Stimulated activated naive CD8-positive, alpha-beta T cell treated with anti-CD3 and anti-CD28 coated beads, Interleukin-15, Interleukin-2, amounts not matched to agents 100 ng/mL and 50 ng/mL, for 24 hours (primary cell): ENCODE results near the gene ALK.

Experiments used
- H3K27ac Mint-ChIP-seq: one replicate; pipeline ENCODE4 v1.8.0; 2021; ENCODE audit warnings: mild to moderate bottlenecking, mixed read lengths
- H3K27me3 Mint-ChIP-seq: one replicate; pipeline ENCODE4 v1.8.0; 2021; ENCODE audit warnings: mixed read lengths
- H3K36me3 Mint-ChIP-seq: one replicate; pipeline ENCODE4 v1.8.0; 2021; ENCODE audit warnings: low read depth, mixed read lengths
- H3K4me1 Mint-ChIP-seq: one replicate; pipeline ENCODE4 v1.8.0; 2021; ENCODE audit warnings: low read depth, mixed read lengths
- H3K4me3 Mint-ChIP-seq: one replicate; pipeline ENCODE4 v1.8.0; 2021; ENCODE audit warnings: mild to moderate bottlenecking, mixed read lengths
- H3K9me3 Mint-ChIP-seq: one replicate; pipeline ENCODE4 v1.8.0; 2021; ENCODE audit warnings: mixed read lengths

ALK gene

GRCh38 chr2:29218550-29219125 lies 702.7 kb downstream of the ALK start:
- Mint-ChIP-seq H3K36me3 (no peaks in the 10 kb centered on the region), H3K4me1 (no peaks in the 10 kb centered on the region), H3K9me3 (no peaks in the 10 kb centered on the region), H3K4me3 (no peak overlapping the region), H3K27ac (no peak overlapping the region), H3K27me3 (no peaks in the 10 kb centered on the region)

DNA sequence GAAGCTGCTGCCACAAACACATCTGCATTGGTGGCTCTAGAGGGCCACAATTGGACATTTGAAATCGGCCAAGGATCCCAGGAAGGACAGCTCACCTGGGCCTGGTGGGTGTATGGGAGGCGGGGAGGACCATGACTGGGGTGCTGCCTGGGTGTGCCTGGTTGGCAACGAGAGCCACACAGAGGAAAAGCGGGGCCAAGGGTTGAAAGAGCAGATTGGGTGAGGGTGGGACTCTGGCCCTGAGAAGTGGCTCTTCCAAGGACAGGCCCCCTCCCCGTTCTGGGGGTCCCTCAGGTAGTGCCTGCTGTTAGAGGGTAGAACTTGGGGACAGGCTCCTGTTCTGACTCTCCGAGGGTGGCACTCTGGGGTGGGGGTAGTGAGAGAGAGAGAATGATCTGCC lies 703.3 kb downstream of the ALK start:
- Mint-ChIP-seq H3K27ac (no peak overlapping the region), H3K36me3 (no peaks in the 10 kb centered on the region), H3K27me3 (no peaks in the 10 kb centered on the region), H3K9me3 (no peaks in the 10 kb centered on the region), H3K4me3 (no peak overlapping the region), H3K4me1 (no peaks in the 10 kb centered on the region)

- H3K27me3 Mint-ChIP-seq, result no peaks in the 10 kb centered on the region
- H3K36me3 Mint-ChIP-seq, result no peaks in the 10 kb centered on the region
- H3K4me3 Mint-ChIP-seq, result no peak overlapping the region
- H3K4me1 Mint-ChIP-seq, result no peaks in the 10 kb centered on the region
- no peak overlapping the region for H3K27ac Mint-ChIP-seq
- H3K9me3 Mint-ChIP-seq, result no peaks in the 10 kb centered on the region
These were observed 704.8 kb downstream of the ALK start for GRCh38 chr2:29216609-29216909.

- no peak overlapping the region for H3K4me3 Mint-ChIP-seq
- no peaks in the 10 kb centered on the region for H3K4me1 Mint-ChIP-seq
- H3K27ac Mint-ChIP-seq, result no peak overlapping the region
- no peaks in the 10 kb centered on the region for H3K9me3 Mint-ChIP-seq
- H3K27me3 Mint-ChIP-seq, result no peaks in the 10 kb centered on the region
- no peaks in the 10 kb centered on the region for H3K36me3 Mint-ChIP-seq
These were observed 705.4 kb downstream of the ALK start for GRCh38 chr2:29215739-29216608.

DNA sequence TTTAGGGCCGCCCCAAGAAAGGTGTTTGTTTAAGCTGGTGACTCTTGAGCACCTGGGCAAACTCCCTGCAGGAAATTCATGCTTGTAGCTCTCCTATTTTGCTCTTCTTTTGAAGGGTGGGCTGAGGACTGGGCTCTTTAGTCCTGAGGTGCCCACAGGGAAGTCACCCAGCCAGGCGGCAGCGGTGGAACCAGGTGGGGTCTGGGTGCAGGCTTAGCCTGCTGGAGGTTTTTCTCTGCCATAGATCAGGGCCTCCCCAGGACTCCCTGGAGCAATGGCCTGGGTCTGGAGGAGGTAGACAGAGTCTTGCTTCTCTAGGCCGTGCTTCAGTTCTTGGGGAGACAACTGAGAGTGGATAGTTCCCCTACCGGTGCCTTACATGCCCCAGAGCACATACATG lies 706.3 kb downstream of the ALK start:
- Mint-ChIP-seq H3K27ac (no peak overlapping the region), H3K27me3 (no peaks in the 10 kb centered on the region), H3K4me3 (no peak overlapping the region), H3K36me3 (no peaks in the 10 kb centered on the region), H3K4me1 (no peaks in the 10 kb centered on the region), H3K9me3 (no peaks in the 10 kb centered on the region)

- no peaks in the 10 kb centered on the region for H3K4me1 Mint-ChIP-seq
- no peaks in the 10 kb centered on the region for H3K36me3 Mint-ChIP-seq
- H3K4me3 Mint-ChIP-seq, result no peak overlapping the region
- H3K27ac Mint-ChIP-seq, result no peak overlapping the region
- H3K27me3 Mint-ChIP-seq, result no peaks in the 10 kb centered on the region
- H3K9me3 Mint-ChIP-seq, result no peaks in the 10 kb centered on the region
These were observed 707.5 kb downstream of the ALK start for GRCh38 chr2:29213888-29214291.

DNA sequence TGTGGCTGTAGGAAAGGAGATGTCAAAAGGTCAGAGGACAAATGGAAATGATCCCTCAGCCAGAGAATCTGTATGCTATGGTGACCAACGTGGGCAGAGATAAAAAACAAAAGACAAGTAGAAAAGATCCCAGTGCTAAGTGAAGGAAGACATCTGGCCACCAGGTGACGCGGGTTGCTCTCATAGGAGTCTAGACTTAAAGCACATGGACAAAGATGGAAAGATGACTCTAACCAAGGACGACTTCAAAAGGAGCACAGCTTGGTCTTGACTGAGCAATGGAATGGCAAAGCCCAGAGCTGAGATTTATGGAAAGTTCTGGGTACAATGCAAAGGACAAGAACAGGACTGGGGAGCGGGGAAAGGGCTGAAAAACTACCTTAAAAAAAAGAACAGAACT lies 709.4 kb downstream of the ALK start:
- Mint-ChIP-seq H3K27ac (no peak overlapping the region), H3K4me3 (no peak overlapping the region), H3K27me3 (no peaks in the 10 kb centered on the region), H3K9me3 (no peaks in the 10 kb centered on the region), H3K4me1 (no peaks in the 10 kb centered on the region), H3K36me3 (no peaks in the 10 kb centered on the region)

DNA sequence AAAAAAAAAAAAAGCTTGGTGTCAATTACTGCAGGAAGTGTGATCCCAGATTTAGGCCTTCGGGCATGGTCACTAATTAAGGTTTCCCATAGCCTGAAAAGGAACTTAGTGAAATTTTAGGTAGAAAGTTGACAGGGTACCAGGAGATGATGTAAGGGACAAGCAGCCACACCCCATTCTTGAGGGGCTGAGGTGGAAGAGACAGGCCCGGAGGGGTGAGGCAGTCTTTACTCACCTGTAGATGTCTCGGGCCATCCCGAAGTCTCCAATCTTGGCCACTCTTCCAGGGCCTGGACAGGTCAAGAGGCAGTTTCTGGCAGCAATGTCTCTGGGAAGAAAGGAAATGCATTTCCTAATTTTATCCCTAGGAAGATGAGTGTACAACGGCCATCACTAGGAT lies 711.8 kb downstream of the ALK start:
- no peaks in the 10 kb centered on the region for H3K36me3 Mint-ChIP-seq
- H3K27me3 Mint-ChIP-seq, result no peaks in the 10 kb centered on the region
- H3K4me1 Mint-ChIP-seq, result no peaks in the 10 kb centered on the region
- H3K4me3 Mint-ChIP-seq, result no peak overlapping the region
- no peak overlapping the region for H3K27ac Mint-ChIP-seq
- H3K9me3 Mint-ChIP-seq, result no peaks in the 10 kb centered on the region

- Mint-ChIP-seq H3K4me1 (no peaks in the 10 kb centered on the region), H3K4me3 (no peak overlapping the region), H3K9me3 (no peaks in the 10 kb centered on the region)
These were observed 713.8 kb downstream of the ALK start for GRCh38 chr2:29207352-29208148.

DNA sequence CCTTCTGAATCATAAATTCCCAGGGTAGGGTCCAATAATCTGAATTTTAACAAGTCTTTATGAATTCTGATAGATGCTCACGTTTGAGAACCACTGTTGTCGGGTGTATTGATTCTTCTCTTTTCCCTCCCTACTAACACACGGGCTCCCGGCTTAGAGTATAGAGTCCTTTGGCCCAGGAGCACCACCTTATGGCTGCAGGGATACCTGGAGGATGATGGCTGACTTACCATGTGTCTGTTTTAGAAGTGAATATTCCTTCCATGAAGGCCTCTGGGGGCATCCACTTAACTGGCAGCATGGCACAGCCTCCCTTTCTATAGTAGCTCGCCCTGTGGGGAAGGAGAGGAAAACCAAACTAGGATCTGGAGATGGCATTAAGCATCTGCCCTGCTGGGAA lies 714.4 kb downstream of the ALK start:
- no peak overlapping the region for H3K27ac Mint-ChIP-seq
- no peaks in the 10 kb centered on the region for H3K27me3 Mint-ChIP-seq
- no peaks in the 10 kb centered on the region for H3K4me1 Mint-ChIP-seq
- H3K9me3 Mint-ChIP-seq, result no peaks in the 10 kb centered on the region
- no peak overlapping the region for H3K4me3 Mint-ChIP-seq
- no peaks in the 10 kb centered on the region for H3K36me3 Mint-ChIP-seq

More at GRCh38 chr2:29207352-29208148, 713.8 kb downstream of the ALK start:
- Mint-ChIP-seq H3K36me3 (no peaks in the 10 kb centered on the region), H3K27me3 (no peaks in the 10 kb centered on the region), H3K27ac (no peak overlapping the region)

GRCh38 chr2:29202819-29203495 lies 718.4 kb downstream of the ALK start:
- H3K4me3 Mint-ChIP-seq, result no peak overlapping the region
- no peaks in the 10 kb centered on the region for H3K27me3 Mint-ChIP-seq
- H3K4me1 Mint-ChIP-seq, result no peaks in the 10 kb centered on the region
- H3K36me3 Mint-ChIP-seq, result no peaks in the 10 kb centered on the region
- no peak overlapping the region for H3K27ac Mint-ChIP-seq
- no peaks in the 10 kb centered on the region for H3K9me3 Mint-ChIP-seq

GRCh38 chr2:29201979-29202378 lies 719.4 kb downstream of the ALK start:
- Mint-ChIP-seq H3K36me3 (no peaks in the 10 kb centered on the region), H3K4me3 (no peak overlapping the region), H3K9me3 (no peaks in the 10 kb centered on the region), H3K27me3 (no peaks in the 10 kb centered on the region), H3K4me1 (no peaks in the 10 kb centered on the region), H3K27ac (no peak overlapping the region)

GRCh38 chr2:29196792-29197788 lies 724.3 kb downstream of the ALK start:
- Mint-ChIP-seq H3K4me1 (no peaks in the 10 kb centered on the region), H3K36me3 (no peaks in the 10 kb centered on the region), H3K9me3 (no peaks in the 10 kb centered on the region), H3K27me3 (no peaks in the 10 kb centered on the region), H3K27ac (no peak overlapping the region), H3K4me3 (no peak overlapping the region)

DNA sequence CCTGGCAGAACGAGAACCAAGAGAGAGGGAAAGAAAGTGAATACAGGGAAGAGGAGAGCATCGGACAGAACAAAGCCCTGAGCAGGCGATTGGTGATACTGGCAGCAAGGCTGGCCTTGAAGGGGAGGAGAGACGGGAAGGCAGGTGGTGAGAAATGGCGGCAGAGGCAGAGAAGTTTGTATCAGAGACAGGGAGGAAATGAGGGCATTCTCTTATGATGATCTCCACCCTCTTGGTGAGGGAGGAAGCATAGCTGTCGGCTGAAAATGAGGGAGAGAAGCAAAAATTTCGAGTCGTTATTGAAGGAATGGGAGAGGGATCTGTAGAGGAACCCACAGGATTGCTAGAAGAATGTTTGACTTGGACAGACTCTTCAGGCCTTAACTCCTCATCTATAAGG lies 725.6 kb downstream of the ALK start:
- no peaks in the 10 kb centered on the region for H3K36me3 Mint-ChIP-seq
- H3K27ac Mint-ChIP-seq, result no peak overlapping the region
- no peaks in the 10 kb centered on the region for H3K9me3 Mint-ChIP-seq
- H3K27me3 Mint-ChIP-seq, result no peaks in the 10 kb centered on the region
- H3K4me1 Mint-ChIP-seq, result no peaks in the 10 kb centered on the region
- H3K4me3 Mint-ChIP-seq, result no peak overlapping the region
